Activated CD4-positive, alpha-beta T cell treated with anti-CD3 and anti-CD28 coated beads for 1 hour (primary cell): ENCODE measurements around the gene METTL26.

Source experiments
- DNase-seq: peaks from one replicate; pipeline ENCODE4 v3.0.0-alpha.2; 2020

The METTL26 gene

GRCh38 chr16:637081-638018 lies 1.2 kb upstream of the METTL26 start:
- DNase-seq, result peak; percentile 79

GRCh38 chr16:635573-636205 lies 416 bp downstream of the METTL26 start:
- no peak for DNase-seq

GRCh38 chr16:634996-635395 lies 1.1 kb downstream of the METTL26 start:
- DNase-seq, result no peak

- no peak for DNase-seq
These were observed 1.9 kb downstream of the METTL26 start for GRCh38 chr16:634051-634670.

- no peak for DNase-seq
These were observed 2.6 kb downstream of the METTL26 start for GRCh38 chr16:633336-634050.

GRCh38 chr16:632486-633335 lies 3.4 kb downstream of the METTL26 start:
- DNase-seq, result no peak

- no peak for DNase-seq
These were observed 4.2 kb downstream of the METTL26 start for GRCh38 chr16:631808-632358.

- no peak for DNase-seq
These were observed 5.2 kb downstream of the METTL26 start, which contains the start of gene WFIKKN1 for GRCh38 chr16:630815-631405. WFIKKN1 (plus strand) TSS chr16:630985; CDS start chr16:631254, 269 bp downstream.

GRCh38 chr16:630249-630814 lies 5.8 kb downstream of the METTL26 start:
- no peak for DNase-seq

GRCh38 chr16:629833-630248 lies 6.3 kb downstream of the METTL26 start:
- no peak for DNase-seq

GRCh38 chr16:629185-629832 lies 6.8 kb downstream of the METTL26 start:
- no peak for DNase-seq

- no peak for DNase-seq
These were observed 7.6 kb downstream of the METTL26 start for GRCh38 chr16:628321-629061.

- no peak for DNase-seq
These were observed 8.5 kb downstream of the METTL26 start for GRCh38 chr16:627454-628239.

- no peak for DNase-seq
These were observed 9.2 kb downstream of the METTL26 start for GRCh38 chr16:626787-627453.

- DNase-seq, result no peak
These were observed 9.9 kb downstream of the METTL26 start for GRCh38 chr16:625977-626765.

- DNase-seq, result no peak
These were observed 10.8 kb downstream of the METTL26 start for GRCh38 chr16:625117-625976.
